Hematopoietic multipotent progenitor cell treated with erythropoietin and hydrocortisone succinate and interleukin-3 and kit ligand, for 15 days (in vitro differentiated cells): Measurements from ENCODE around the gene P2RX4.
"Not testable (repeated sequence)": the region's sequence is repeated elsewhere in the genome, so short reads cannot be mapped to it uniquely, and the experiment has no call there.

Experiments
- DNase-seq: peaks from one replicate; pipeline ENCODE4 v3.0.0-alpha.2; 2015; ENCODE audit warnings: low spot score

Gene P2RX4

GRCh38 chr12:121277374-121277759 is 67.4 kb downstream of the P2RX4 start:
- no peak for DNase-seq

- DNase-seq = no peak
Measured at GRCh38 chr12:121278169-121279070, 68.5 kb downstream of the P2RX4 start.

- DNase-seq = no peak
Measured at GRCh38 chr12:121279071-121279375, 69.1 kb downstream of the P2RX4 start.

GRCh38 chr12:121279507-121279915 is 69.6 kb downstream of the P2RX4 start:
- DNase-seq = no peak

- DNase-seq = not testable (repeated sequence)
Measured at GRCh38 chr12:121280531-121280930, 70.6 kb downstream of the P2RX4 start.

- not testable (repeated sequence) for DNase-seq
Measured at GRCh38 chr12:121281116-121281515, 71.2 kb downstream of the P2RX4 start.

- DNase-seq = no peak
Measured at GRCh38 chr12:121282072-121282742, 72.3 kb downstream of the P2RX4 start.

GRCh38 chr12:121282910-121283309 is 73.0 kb downstream of the P2RX4 start:
- peak; percentile 58 for DNase-seq

GRCh38 chr12:121283388-121283787 is 73.5 kb downstream of the P2RX4 start:
- DNase-seq = no peak
